ENCODE results near the gene SPACA6.
"Not testable (repeated sequence)": the region's sequence is repeated elsewhere in the genome, so short reads cannot be mapped to it uniquely, and the experiment has no call there.

The SPACA6 gene, protein sequence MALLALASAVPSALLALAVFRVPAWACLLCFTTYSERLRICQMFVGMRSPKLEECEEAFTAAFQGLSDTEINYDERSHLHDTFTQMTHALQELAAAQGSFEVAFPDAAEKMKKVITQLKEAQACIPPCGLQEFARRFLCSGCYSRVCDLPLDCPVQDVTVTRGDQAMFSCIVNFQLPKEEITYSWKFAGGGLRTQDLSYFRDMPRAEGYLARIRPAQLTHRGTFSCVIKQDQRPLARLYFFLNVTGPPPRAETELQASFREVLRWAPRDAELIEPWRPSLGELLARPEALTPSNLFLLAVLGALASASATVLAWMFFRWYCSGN

GRCh38 chr19:51693260-51693659, at the start of gene SPACA6:
Gene SPACA6, plus strand, starts transcription at chr19:51693330. Its CDS starts 197 bp downstream, at chr19:51693527.
- no peak for DNase-seq

GRCh38 chr19:51644636-51645271, 48.4 kb upstream of the SPACA6 start:
- no peak for DNase-seq

GRCh38 chr19:51646730-51647129, 46.4 kb upstream of the SPACA6 start, which contains the start of gene SIGLEC14:
Gene SIGLEC14, minus strand, starts transcription at chr19:51646825. Its CDS starts 66 bp downstream, at chr19:51646759.
- not testable (repeated sequence) for DNase-seq

GRCh38 chr19:51647318-51647717, 45.8 kb upstream of the SPACA6 start:
- no peak for DNase-seq

DNA sequence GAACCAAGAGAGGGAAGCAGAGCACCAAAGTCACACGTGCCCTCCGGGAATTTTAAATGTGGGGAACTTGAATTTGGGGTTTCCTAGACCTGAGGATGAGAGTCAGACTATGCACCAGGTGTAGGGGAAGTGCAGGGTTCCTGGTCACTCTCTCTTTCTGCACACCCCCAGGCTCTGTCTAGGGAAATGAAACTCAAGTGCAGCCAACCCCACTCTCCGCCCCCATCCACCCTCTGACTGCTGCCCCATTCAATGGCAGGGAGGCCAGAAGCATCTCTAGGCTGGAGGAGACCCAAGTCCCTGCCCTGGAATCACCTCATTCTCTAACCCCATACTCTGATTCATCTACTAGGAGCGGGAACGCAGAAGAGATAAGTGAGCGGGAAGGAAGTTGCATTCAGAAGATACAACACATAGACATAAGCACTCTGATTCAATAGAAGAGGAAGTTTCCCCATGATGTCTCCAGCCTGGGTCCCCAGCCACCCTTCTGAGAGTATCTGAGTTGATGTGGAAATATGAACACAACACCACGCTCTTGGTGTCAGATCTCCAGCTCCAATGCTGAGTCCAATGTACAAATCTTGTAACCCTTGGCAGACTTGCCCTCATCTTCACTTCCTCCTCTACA, 41.8 kb upstream of the SPACA6 start:
- DNase-seq, result no peak

DNA sequence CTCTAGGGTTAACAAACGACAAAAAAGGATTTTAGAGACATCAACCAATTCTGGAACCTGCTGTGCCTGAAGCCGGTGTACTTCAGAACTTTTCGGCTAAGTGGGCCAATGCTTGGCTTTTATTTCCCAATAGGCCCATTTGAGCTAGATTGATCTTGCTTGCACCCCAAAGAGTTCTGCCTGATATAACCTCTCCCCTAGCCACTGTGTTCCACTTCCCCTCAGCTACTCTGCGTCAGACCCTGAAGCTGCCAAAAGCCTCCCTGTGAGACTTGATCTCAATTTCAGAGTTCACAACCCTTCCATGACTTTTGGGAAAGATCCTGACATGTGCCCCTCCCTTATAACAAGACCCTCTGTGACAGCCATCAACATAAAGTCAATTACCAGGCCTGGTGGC, 40.9 kb upstream of the SPACA6 start:
- DNase-seq, result no peak

GRCh38 chr19:51653162-51653561, 40.0 kb upstream of the SPACA6 start:
- no peak for DNase-seq

GRCh38 chr19:51654783-51655182, 38.3 kb upstream of the SPACA6 start:
- DNase-seq, result no peak

GRCh38 chr19:51660975-51661600, 32.0 kb upstream of the SPACA6 start:
- DNase-seq, result peak; percentile 19 to 23

- DNase-seq, result no peak
Measured at GRCh38 chr19:51663650-51664049, 29.5 kb upstream of the SPACA6 start.

DNA sequence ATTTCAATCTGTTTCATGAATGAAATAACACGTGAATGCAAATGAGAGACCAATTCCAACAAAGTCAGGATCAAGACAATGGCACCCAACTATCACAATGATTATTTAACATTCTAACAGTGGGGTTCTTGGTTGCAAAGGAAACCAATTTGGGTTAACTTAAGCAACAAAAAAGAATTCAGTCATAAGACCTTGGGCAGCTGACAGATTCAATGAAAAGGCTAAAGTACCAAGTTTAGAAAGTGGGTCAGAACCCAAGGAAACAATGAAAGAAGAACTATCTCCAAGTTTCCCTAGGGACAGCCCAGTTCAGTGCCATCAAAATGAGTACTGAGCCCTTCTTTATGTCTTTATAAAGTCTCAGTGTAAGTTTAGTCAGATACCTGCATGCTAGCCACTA, 29.0 kb upstream of the SPACA6 start:
- no peak for DNase-seq

GRCh38 chr19:51664997-51665396, 28.1 kb upstream of the SPACA6 start:
- no peak for DNase-seq

GRCh38 chr19:51668216-51668615, 24.9 kb upstream of the SPACA6 start:
- DNase-seq, result no peak

DNA sequence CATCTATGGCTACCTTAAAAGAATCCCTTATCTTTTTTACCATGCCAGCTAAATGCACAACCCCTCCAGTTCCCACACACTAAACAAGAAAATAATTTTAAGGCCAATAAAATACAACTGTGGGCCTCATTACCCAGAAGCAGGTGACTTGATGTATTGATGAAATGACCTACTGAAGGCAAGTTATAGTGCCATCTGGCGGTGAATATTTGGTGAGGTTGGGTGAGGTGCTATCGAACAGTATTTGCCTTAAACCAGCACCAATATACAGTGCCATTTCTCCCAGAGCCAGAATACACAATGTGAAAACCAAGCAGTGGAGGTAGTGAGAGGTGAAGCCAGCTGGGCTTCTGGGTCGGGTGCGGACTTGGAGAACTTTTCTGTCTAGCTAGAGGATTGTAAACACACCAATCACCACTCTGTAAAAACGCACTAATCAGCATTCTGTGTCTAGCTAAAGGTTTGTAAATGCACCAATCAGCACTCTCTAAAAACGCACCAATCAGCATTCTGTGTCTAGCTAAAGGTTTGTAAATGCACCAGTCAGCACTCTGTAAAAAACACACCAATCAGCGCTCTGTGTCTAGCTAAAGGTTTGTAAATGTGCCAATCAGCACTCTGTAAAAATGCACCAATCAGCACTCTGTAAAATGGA, 17.1 kb upstream of the SPACA6 start:
- not testable (repeated sequence) for DNase-seq

GRCh38 chr19:51676566-51677083, 16.5 kb upstream of the SPACA6 start:
- DNase-seq, result no peak

DNA sequence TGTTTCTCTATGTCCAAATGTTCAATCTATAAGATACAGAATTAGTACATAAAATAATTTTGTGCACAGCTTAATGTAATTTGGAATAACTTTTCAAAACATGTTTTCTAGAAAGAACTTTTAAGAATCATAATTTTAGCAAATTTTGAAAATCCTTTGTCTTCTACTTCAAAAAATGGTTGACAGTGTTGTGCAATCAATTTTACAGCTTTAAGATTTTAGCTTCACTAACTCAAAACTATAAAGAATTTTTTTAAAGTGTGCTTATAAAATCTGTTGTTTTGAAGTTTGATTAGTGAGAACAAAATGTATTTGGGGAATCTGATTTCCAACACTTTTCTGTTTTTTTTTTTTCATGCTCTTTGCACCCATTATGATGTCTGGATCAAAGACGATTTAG, 12.7 kb upstream of the SPACA6 start:
- no peak for DNase-seq

GRCh38 chr19:51681286-51681941, 11.7 kb upstream of the SPACA6 start:
- DNase-seq, result no peak

DNA sequence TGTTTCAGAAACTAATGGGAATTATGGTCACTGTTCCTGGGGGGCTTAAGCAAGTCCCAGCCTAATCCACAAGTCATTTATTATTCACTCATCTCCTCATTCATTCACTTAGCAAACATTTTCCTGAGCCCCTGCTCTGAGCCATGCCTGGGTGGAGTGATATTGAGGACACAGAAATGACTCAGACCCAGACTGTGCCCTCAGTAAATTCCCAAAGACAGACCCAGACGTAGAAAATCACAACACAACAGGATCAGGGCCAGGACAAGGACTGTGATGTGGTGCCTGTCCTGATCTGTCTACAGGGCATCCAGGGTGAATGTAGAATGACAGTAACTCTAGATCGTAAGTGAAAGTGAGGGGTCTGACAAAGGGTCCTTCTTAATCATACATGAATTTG, 7.0 kb upstream of the SPACA6 start:
- DNase-seq, result no peak

- DNase-seq, result no peak
Measured at GRCh38 chr19:51687791-51688670, 5.1 kb upstream of the SPACA6 start.

- no peak for DNase-seq
Measured at GRCh38 chr19:51688671-51689571, 4.2 kb upstream of the SPACA6 start.
